RWPE1 (cell line): Measurements from ENCODE around the gene SEZ6.

Experiments used
- CTCF ChIA-PET: fragments of 350-600 bp; sonication (Branson Sonifier 250); formaldehyde crosslinking; extraction: SDS; loops from one replicate; lab custom pipeline; 2021; lab: Yijun Ruan, JAX
- POLR2A ChIA-PET: fragments of 400-600 bp; formaldehyde crosslinking; extraction: SDS; loops from one replicate; lab custom pipeline; 2020; ENCODE audit warnings: antibody characterized with exemption; ENCODE audit not compliant: low non-redundant PET; lab: Yijun Ruan, JAX
- DNase-seq: peaks from one replicate; pipeline ENCODE4 v3.0.0; 2012; ENCODE audit warnings: low spot score
- H3K27ac ChIP-seq: fragments of 450-650 bp; 2 replicates; pipeline ENCODE4 v1.5.1; 2017
- TF ChIP-seq, protein P1 (sequence below): fragments of 450-650 bp; conservative IDR thresholded peaks from 2 replicates; pipeline ENCODE4 v1.5.1; 2017; ENCODE audit warnings: low read depth, mild to moderate bottlenecking

The SEZ6 gene

GRCh38 chr17:28968231-28968913 lies 37.5 kb downstream of the SEZ6 start:
- DNase-seq = no peak
- TF ChIP-seq, protein P1, sequence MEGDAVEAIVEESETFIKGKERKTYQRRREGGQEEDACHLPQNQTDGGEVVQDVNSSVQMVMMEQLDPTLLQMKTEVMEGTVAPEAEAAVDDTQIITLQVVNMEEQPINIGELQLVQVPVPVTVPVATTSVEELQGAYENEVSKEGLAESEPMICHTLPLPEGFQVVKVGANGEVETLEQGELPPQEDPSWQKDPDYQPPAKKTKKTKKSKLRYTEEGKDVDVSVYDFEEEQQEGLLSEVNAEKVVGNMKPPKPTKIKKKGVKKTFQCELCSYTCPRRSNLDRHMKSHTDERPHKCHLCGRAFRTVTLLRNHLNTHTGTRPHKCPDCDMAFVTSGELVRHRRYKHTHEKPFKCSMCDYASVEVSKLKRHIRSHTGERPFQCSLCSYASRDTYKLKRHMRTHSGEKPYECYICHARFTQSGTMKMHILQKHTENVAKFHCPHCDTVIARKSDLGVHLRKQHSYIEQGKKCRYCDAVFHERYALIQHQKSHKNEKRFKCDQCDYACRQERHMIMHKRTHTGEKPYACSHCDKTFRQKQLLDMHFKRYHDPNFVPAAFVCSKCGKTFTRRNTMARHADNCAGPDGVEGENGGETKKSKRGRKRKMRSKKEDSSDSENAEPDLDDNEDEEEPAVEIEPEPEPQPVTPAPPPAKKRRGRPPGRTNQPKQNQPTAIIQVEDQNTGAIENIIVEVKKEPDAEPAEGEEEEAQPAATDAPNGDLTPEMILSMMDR = no peak
- CTCF ChIA-PET = interaction anchor here (0.7 kb wide), 1 partner anchor 993 kb away, joined by 3 read pairs; no protein-coding TSS in a partner anchor
- POLR2A ChIA-PET = no interaction called here
- H3K27ac ChIP-seq = no peak overlapping the region

DNA sequence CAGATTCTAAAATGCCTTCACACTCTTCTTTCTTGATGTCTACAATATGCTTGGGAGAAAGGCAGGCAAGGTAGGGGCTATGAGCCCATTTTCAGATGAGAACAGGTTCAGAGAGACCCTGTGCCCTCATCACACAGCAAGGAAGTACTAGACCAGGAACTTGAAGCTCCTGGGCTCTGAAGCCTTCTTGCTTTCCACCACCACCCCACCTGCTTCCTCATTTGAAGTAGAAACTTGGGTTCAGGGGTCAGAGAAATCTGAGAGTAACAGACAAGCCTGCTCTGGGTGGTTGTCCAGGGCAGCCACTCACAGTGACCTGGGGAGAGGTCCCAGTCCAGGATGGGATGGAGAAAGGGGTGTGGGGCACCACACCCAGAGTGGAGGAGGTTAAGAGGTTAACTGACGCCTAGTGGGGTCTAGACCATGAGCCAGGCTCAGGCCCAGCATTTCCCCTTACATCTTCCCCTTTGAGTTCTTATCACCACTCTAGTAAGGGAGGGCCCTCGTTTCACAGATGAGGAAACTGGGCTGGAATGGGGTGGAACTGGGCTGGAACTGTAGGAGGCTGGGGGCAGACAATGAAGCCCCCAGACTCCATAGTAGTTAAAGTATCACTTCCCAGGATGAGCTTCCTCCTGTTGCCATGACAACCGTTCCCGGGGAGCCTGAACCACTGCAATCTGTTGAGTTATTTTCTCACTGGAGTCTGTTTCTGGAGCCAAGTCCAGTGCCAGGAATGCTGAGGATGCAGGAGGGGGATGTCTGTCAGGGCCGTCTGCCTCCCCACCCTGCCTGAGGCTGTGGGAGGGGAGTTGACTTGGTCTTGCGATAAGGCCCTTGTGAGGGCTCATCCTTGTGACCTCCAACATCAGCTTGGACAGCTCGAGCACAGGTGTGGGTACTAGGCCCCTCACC lies 38.4 kb downstream of the SEZ6 start:
- DNase-seq = no peak
- CTCF ChIA-PET = no interaction called here

DNA sequence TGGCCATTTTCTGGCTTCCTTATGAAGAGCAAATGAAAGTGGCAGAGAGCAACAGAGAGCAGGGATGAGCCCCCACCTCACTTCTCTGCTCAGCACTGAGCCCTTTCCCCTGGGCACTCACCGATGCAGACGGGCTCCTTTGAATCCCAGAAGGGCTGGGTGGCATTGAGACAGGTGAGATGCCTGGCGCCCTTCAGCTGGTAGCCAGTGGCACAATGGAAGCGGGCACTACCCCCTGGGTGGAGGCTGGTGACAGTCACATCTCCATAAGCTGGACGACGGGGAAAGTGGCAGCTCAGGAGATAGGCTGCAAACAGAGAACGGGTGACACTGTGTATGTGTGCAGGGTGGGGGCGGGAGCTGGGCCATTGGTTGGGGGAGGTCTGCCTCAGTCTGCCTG lies 42.0 kb downstream of the SEZ6 start:
- POLR2A ChIA-PET = no interaction called here
- no peak overlapping the region for H3K27ac ChIP-seq
- DNase-seq = no peak
- CTCF ChIA-PET = interaction anchor here (0.6 to 2.1 kb wide), 6 partner anchors 11 to 153 kb away, joined by 3 to 10 read pairs (median 6); no protein-coding TSS in a partner anchor
- TF ChIP-seq, protein P1 = no peak

More for the DNA sequence above, 38.4 kb downstream of the SEZ6 start:
- TF ChIP-seq, protein P1 = no peak
- POLR2A ChIA-PET = no interaction called here
- H3K27ac ChIP-seq = no peak overlapping the region

DNA sequence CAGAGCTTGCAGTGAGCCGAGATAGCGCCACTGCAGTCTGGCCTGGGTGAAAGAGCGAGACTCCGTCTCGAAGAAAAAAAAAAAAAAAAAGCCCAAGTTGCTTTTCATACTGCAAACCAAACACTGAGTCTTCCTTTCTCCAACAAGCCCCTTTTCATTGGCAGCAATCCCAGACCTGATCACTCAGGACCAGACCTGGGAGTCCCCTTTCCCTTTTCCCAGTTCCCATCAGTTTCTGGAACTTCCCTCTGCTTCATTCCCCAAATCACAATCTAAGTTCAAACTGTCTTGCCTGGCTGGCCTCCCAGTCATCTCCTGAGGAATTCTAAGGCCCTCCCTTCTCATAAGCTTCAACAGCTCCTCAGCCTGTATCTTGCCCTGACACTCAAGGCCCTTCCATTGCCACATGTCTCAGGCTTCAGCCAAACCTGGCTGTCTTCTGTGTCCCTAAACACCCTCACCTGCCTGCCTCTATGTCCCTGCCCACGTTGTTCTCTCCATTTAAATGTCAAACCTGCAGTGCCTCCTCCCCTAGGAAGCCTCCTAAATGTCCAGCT lies 42.7 kb downstream of the SEZ6 start:
- ChIA-PET CTCF (interaction anchor here (0.6 to 2.1 kb wide), 4 partner anchors 10 to 154 kb away, joined by 3 to 10 read pairs (median 6); no protein-coding TSS in a partner anchor), POLR2A (no interaction called here)
- DNase-seq = no peak
- TF ChIP-seq, protein P1 = no peak
- no peak overlapping the region for H3K27ac ChIP-seq

GRCh38 chr17:28961391-28961790 lies 44.4 kb downstream of the SEZ6 start:
- H3K27ac ChIP-seq = no peak overlapping the region
- TF ChIP-seq, protein P1 = no peak
- CTCF ChIA-PET = no interaction called here
- POLR2A ChIA-PET = no interaction called here
- no peak for DNase-seq

DNA sequence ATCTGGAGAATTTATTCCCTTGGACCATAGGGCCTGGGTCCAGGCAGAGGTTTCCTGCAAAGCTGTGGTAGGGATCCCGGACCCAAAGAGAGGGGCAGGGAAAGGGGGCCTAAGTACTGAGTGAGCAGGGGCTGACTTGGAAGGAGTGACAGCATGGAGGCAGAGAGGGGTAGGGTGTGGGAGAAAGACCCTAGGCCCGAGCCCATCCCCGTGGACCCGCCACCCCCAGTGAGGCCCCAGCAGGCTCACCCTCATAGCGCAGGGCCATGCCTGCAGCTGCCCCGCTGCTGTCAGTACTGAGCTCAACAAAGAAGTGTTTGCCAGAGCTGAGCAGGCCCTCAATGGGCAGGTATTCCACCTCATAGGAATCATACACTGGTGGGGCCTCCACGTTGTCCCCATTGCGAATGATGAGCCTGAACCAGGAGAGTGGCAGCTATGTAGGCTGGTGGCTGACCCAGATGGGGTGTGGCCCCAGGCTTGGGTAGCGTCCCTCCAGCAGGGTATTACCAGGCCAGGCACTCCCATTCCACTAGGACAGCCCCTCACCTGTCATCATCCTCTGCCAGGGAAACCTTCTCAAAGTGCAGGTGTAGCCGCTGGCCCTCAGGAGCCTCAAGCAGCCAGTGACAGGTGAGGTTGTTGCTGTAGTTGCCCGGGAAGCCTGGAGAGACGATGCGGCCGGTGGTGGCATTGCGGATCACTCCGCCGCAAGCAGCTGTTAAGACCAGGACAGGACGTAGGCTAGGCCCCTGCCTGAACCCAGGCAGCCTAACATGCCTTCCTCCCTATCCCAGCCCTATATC lies 45.4 kb downstream of the SEZ6 start:
- CTCF ChIA-PET = no interaction called here
- no peak for DNase-seq
- TF ChIP-seq, protein P1 = no peak
- POLR2A ChIA-PET = no interaction called here
- no peak overlapping the region for H3K27ac ChIP-seq
